GM18517 (cell line): Measurements from ENCODE around the gene IL3.
A peak's percentile ranks its signal among the peaks of the same experiment; 100 is the strongest.
"Not testable (repeated sequence)": the region's sequence is repeated elsewhere in the genome, so short reads cannot be mapped to it uniquely, and the experiment has no call there.

ENCODE experiments used
- ATAC-seq: cut with Tn5 transposase; IDR thresholded peaks from one replicate; pipeline ENCODE4 v1.9.1; 2021; ENCODE audit warnings: mild to moderate bottlenecking, moderate library complexity; ENCODE audit not compliant: unreplicated experiment

The IL3 gene

GRCh38 chr5:132093271-132093670, 32.8 kb downstream of the IL3 start:
- ATAC-seq = no peak

DNA sequence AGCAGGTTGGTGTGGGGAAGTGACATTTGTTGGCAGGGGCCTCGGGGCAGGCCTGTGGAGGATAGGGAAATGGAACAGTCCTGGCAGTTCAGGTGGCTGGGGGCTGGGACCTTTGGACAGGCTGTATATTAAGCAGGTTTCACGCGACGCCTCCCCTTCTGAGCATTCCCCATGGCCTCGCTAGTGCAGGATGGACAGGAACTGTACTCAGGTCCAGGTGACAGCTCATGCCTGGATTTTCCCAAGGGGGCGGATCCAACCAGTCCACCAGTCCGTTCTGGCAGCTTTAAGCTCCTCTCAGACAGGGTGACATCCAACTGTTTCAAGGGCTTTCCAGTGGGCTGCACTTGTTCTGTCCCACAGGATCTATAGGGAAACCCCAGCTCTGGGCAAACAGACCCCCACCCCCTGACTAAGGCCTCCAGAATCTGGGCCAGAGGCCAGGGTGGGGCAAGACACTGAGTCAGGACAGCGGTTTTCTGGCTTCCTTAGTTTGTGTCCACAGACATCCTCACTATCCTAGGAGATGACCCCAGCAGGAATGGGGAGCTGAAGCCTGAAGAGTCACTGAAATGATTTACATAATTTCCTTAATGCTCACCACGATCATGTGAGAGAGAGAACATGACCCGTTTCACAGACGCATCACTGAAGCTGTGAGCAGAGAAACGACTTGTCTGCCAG, 34.1 kb downstream of the IL3 start:
- ATAC-seq = no peak

DNA sequence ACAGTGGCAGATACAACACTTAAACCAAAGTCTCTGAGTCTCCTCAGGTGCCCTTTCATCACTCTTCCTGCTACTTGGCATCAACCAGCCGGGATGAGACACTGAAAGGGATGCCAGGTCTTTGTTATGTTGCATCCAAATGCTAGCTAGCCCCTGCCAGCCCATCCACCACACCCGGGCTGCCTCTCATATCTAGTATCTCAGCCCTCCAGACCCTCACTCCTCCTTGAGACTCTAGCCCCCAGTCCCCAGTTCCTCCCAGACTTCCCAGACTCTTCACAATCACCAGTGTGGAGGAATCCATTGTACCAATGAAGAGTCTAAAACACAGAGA, 34.6 kb downstream of the IL3 start:
- no peak for ATAC-seq

GRCh38 chr5:132095424-132095972, 35.0 kb downstream of the IL3 start:
- ATAC-seq = no peak

DNA sequence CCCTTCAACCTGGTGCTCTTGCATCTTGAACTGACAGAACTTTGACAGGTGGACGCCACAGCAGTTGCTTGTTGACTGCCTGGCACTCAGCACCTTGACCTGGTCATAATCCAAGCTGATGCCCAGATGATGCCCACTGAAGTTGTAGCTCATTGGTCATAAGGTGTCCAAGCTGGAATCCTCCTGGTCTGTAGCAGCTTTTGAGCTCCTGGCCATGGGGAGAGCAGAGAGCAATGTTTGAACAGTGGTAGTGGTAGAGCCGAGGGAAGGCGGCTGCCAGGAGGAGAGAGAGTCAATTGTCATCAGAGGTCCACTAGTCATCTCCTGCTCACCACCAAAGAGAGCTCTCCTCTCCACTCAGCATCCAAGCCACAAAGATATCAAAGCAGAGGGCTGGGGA, 36.4 kb downstream of the IL3 start:
- ATAC-seq = no peak

DNA sequence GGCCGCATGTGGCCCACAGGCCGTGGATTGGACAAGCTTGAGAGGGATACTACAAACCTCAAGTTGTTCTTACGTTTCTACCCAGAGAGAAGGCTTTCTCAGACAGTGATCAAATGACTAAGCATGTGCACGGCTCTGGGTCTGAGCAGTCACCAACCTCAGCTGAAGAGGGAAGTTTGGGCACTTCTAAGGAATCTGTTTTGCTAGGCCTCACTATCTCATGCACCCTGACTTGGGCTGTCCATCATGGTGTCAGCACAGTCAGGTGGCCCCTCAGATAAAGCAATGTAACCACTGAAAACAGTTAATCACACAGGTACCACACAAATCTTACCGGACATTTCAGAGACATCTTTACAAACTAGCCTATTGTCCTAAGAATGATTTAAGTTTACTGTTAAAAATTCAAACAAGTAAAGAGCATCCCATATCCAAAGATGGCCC, 37.7 kb downstream of the IL3 start:
- ATAC-seq = no peak

DNA sequence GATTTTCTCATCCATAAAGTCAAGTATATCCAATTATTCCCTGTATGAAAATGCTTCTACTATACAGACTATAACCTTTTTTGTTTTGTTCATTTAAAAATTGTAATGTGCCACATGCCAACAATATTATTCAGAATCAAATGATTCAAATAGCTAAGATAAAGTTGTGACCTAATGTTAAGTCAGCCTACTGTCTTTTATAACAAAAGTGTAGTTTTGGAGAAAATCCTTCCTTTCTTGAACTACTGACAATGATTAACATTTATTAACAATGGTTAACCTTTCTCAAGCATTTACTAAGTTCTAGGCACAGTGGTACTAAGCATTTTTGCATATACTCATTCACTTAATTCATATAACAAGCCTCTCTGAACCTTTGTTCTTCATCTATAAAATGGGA, 38.2 kb downstream of the IL3 start:
- ATAC-seq = no peak

DNA sequence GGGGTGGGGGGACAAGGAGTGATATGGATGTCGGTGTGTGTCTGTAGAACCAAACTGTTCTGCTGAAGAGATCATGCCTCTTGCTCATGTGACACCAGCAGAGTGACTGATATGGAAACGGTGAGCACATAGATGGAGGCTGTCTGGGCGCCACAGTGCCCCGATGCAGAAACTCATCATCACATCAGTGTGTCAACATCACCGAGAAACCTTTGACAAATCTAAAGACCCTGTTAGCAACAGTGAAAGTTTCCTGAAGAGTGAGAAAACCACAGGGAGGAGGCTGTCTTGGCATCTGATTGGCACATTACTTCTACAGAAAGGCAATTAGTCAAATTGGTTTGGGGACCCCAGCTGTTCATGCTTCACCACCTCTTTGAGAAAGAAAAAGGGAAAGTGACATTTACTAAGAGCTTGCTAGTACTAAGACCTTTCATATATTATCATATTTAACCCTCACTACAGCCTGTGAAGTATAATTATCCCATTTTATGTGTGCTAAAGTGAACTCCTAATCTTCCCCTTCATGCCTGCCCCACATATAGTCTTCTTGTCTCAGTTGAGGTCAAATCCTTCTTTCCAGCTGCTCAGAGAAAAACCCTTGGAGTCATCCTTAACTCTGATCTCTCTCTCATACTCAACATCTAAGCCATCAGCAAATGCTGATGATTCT, 38.8 kb downstream of the IL3 start:
- peak; percentile 55 for ATAC-seq

DNA sequence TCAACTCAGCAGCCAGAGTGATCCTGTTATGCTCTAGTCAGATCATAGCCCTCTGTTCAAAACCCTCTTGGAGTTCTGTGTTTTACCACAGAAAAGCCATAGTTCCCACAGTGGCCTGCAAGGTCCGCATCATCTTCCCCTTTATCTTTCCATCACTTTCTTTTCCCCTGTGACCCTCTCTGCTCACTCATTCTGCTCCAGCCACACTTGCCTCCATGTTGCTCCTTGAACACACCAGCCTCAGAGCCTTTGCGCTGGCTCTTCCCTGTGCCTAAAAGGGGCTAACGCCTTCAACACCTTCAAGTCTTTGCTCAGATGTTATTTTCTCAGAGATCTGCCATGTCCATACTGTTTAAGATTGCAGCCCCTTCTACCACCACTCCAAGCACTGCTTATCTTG, 39.5 kb downstream of the IL3 start:
- no peak for ATAC-seq

DNA sequence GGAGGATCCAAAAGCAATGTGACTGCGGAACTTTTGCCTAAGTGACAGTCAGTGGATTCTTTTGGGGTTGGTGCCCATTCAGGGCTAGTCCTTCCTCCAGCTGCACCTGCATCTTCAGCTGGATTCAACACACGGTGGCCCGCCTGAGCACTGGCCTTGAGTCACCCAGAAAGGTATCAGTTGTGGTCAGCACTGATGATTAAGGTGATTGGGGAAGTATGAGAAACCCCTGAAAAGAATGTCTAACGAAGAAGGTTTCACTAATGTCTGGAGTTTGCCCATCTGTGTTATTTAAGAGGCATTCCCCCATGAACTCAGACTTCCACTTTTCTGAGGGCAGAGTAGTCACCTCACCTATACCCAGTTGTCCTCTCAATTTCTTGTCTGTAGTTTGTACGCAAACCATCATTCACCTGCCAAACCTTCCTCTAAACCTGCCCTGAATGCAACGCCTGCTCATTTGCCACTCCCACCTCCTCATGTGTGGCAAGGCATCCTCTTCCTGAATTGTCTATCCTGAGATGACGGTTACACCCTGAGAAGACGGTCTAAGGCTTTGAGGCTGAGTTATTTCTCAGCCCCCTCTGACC, 40.3 kb downstream of the IL3 start:
- no peak for ATAC-seq

GRCh38 chr5:132101385-132101880, 41.0 kb downstream of the IL3 start:
- ATAC-seq = no peak

GRCh38 chr5:132102101-132102701, 41.7 kb downstream of the IL3 start:
- no peak for ATAC-seq

- ATAC-seq = no peak
Observed at GRCh38 chr5:132102944-132103331, 42.5 kb downstream of the IL3 start.

DNA sequence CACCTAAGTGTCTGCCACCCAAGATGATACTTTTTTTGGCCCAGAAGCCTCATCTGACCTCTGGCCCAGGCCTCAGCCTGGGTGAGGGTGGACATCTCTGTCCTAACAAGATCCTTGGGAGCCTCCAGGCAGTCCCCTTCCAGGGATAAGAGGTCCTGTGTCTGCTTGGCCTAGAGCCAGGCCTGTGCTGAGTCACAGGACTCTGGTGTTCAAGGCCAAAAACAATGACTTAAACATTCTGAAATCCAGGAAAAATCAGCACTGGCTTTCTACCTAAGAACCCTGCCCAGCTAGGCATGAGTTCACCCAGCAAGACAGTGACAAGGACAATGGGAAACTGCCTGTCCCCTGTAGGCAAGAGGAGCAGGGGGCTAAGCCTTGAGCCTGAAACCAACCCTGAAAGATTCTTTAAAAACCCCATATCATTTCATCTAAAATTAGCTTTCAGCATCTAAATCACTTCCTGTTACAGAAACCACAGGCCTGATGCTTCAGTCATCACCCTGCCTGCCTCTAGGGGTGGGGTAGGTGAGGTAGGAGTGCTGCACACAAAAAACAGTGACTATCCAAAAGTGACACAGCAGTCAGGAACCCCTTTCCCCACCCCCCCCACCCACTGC, 43.0 kb downstream of the IL3 start:
- ATAC-seq = peak; percentile 73

DNA sequence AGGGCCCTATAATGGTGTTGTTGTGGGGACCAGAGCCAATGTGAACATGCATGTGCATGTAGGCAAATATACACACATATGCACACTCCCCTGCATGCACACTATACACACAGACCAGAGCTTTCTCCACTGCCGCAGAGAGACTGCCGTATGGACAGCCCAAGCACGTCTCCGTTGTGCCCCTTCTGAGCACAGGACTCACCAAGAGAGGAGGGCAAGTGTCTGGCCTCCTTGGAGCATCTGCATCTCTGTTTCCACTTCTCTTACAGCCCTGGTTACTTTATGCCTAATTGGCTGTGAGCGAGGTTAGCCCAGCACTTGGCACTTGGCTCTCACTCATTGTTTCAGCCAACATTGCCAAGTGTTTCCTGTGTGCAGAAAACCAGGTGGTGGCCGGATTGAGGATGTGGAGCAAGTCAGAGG, 43.5 kb downstream of the IL3 start:
- ATAC-seq = peak; percentile 9

GRCh38 chr5:132104556-132104955, 44.1 kb downstream of the IL3 start:
- no peak for ATAC-seq

DNA sequence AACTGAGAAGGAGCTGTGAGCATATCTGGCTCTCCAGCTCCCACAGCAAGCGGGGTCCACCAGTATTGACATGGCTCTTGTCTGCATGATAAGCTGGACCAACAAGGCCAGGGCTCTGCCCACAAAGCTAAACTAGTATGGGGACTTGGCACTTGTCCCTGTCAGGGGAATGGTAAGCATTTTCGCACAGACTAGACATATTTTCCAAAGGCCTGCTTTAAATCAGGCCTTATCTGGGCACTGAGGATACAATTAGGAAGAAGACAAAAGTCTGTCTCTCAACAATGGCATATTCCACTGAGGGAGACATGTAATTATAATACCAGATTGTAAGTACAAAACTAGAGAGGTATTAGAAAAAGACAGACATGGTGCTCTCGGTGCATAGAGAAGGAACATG, 45.2 kb downstream of the IL3 start:
- ATAC-seq = no peak

- ATAC-seq = not testable (repeated sequence)
Observed at GRCh38 chr5:132108495-132108894, 48.0 kb downstream of the IL3 start.

- not testable (repeated sequence) for ATAC-seq
Observed at GRCh38 chr5:132108957-132109356, 48.5 kb downstream of the IL3 start.

DNA sequence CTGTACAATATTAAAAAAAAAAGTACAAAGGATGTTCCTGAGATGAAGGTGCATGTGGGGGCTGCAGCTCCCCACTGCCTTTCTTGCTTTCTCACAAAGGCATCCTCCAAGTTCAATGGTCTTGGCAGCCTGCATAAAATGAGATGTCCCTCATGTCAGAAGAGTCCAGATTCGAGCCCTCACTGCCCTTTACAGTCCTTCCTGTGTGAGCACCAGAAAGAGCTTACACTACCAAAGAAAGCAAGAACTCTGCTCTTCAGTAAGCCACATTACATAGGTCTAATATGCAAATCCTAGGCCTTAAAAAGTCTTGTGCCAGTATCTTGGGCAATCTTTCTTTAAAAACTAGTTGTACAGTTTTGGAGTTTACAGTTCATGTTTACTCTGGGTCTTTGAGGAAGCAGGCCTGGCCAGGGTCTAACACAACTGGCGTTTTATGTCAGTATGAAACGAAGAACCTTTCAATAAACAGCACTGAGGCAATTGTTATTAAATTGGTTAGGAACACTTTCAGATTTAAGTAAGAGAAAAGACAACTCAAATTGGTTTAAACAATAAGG, 49.1 kb downstream of the IL3 start:
- ATAC-seq = no peak

DNA sequence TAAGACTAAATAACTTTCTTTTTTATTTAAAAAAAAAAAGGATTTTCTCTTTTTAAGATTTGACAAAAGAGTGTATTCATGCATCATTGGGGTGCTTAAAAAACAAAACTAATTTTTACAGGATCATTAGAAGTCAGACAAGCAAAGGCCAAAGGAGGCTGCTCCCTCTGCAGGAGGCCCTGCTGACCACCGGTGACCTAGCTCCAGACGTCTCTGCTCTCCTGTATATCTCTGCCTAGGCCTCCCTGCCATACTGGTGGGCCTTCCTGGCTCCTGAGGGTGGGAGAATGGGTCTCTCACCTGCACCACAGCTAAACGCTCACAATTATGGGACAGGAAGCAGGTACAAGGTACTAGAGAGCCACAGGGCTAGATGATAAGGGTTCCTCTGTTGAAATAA, 49.7 kb downstream of the IL3 start:
- no peak for ATAC-seq
